ENCODE data around the gene RPL37. TPM values are rescaled to one million over a fixed set of nuclear protein-coding genes. Genes with fewer than 3 reads are reported as not detected.
"Not testable (repeated sequence)": the region's sequence is repeated elsewhere in the genome, so short reads cannot be mapped to it uniquely, and the experiment has no call there.

RPL37 gene
- total RNA-seq, 4 donors from 2014 or later, result 119 to 984 (median 276) TPM

DNA sequence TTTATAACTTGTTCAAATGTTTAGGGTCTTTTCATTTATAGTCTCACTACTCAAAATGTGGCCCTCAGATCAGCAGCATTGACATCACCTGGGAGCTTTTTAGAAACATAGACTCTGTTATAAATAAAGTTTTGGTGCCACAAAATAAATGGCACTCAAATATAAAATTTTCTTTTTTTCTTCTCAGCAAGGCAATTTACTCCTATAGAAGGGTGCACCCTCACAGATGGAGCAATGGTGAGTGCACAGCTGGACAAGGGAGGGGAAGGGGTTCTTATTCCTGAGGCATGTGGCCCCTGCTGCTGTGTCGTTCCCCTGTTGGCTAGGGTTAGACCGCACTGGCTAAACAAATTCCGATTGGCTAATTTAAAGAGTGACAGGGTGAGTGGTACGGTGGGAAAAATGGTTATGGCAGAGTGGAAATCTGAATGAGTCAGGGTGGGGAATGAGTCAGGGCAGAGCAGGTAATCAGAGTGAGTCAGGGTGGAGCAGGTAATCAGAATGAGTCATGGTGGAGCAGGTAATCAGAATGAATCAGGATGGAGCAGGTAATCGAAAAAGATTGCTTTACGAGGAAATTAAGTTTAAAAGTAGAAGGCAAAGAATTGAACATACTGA, 42.5 kb upstream of the RPL37 start:
- DNase-seq (ENCODE audit: extremely low spot score), result peak; percentile 57
- intact Hi-C loops (cut with DNase I), result loop anchor here (5.0 kb wide), 1 partner anchor 1300 kb away; no protein-coding TSS in a partner anchor
- no peak for TF ChIP-seq EP300 (IDR thresholded peaks at IDR 0.05)
- TF ChIP-seq POLR2AphosphoS5 (IDR thresholded peaks at IDR 0.05), result no peak
- TF ChIP-seq CTCF (IDR thresholded peaks at IDR 0.05), result no peak
- TF ChIP-seq POLR2A (IDR thresholded peaks at IDR 0.05; ENCODE audit: low read depth), result no peak
- H3K4me1 ChIP-seq, result no peaks in the 10 kb centered on the region
- H3K27me3 ChIP-seq, result no peaks in the 10 kb centered on the region
- H3K27ac ChIP-seq (replicated peaks in 1 of 4), result no peak overlapping the region
- 95% methylated on average over 6 of the region's 6 CpGs for WGBS
- no peak overlapping the region for H3K4me3 ChIP-seq
- H3K9me3 ChIP-seq, result no peaks in the 10 kb centered on the region
- H3K36me3 ChIP-seq, result no peaks in the 10 kb centered on the region

- no peaks in the 10 kb centered on the region for H3K9me3 ChIP-seq
- H3K27me3 ChIP-seq, result no peaks in the 10 kb centered on the region
- WGBS, result 78% methylated on average over 3 of the region's 3 CpGs
- H3K4me1 ChIP-seq, result no peaks in the 10 kb centered on the region
- DNase-seq (ENCODE audit: extremely low spot score), result no peak
- intact Hi-C loops (cut with DNase I), result loop anchor here (5.0 kb wide), 1 partner anchor 1299 kb away; no protein-coding TSS in a partner anchor
- H3K27ac ChIP-seq (replicated peaks in 1 of 4), result no peak overlapping the region
- no peak for TF ChIP-seq EP300 (IDR thresholded peaks at IDR 0.05)
- no peak for TF ChIP-seq POLR2AphosphoS5 (IDR thresholded peaks at IDR 0.05)
- TF ChIP-seq POLR2A (IDR thresholded peaks at IDR 0.05; ENCODE audit: low read depth), result no peak
- no peak for TF ChIP-seq CTCF (IDR thresholded peaks at IDR 0.05)
- H3K4me3 ChIP-seq, result no peak overlapping the region
- H3K36me3 ChIP-seq, result no peaks in the 10 kb centered on the region
Observed at GRCh38 chr5:40875958-40876357, 40.9 kb upstream of the RPL37 start.

DNA sequence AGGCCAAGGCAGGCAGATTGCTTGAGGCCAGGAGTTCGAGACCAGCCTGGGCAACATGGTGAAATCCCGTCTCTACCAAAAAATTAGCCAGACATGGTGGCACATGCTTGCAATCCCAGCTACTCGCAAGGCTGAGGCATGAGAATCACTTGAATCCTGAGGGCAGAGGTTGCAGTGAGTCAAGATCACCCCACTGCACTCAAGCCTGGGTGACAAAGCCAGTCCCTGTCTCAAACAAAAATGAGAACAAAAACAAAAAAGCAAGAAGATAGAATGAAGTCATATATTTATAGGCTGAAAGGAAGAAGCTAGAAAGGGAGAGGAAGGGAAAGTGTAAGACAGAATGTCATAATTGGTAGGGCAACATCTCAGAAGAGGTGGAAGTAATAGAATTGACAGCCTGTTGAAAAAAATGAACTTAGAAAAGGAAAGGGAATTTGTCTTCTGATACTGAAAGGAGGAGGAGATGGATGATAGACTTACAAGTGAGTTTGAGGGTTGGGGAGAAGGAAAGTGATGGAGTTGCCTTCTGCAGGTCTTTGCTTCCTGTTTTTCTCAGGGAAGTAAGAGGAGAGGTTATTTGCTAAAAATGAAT, 38.4 kb upstream of the RPL37 start:
- Histone ChIP-seq H3K27me3 (no peaks in the 10 kb centered on the region), H3K36me3 (no peaks in the 10 kb centered on the region), H3K9me3 (no peaks in the 10 kb centered on the region), H3K27ac (replicated peaks in 1 of 4) (no peak overlapping the region), H3K4me1 (no peaks in the 10 kb centered on the region), H3K4me3 (no peak overlapping the region)
- TF ChIP-seq CTCF (IDR thresholded peaks at IDR 0.05) (no peak), POLR2A (IDR thresholded peaks at IDR 0.05; ENCODE audit: low read depth) (no peak), POLR2AphosphoS5 (IDR thresholded peaks at IDR 0.05) (no peak), EP300 (IDR thresholded peaks at IDR 0.05) (no peak)
- intact Hi-C loops (cut with DNase I), result no loop called here
- 95% methylated on average over 3 of the region's 3 CpGs for WGBS
- peak; percentile 47 for DNase-seq (ENCODE audit: extremely low spot score)

- H3K36me3 ChIP-seq, result not testable (repeated sequence)
- 96% methylated on average over 6 of the region's 8 CpGs for WGBS
Observed at GRCh38 chr5:40872253-40872652, 37.2 kb upstream of the RPL37 start.

GRCh38 chr5:40871177-40871576, 36.2 kb upstream of the RPL37 start:
- H3K27me3 ChIP-seq, result no peaks in the 10 kb centered on the region
- 72% methylated on average over 4 of the region's 4 CpGs for WGBS
- H3K4me1 ChIP-seq, result no peaks in the 10 kb centered on the region
- TF ChIP-seq CTCF (IDR thresholded peaks at IDR 0.05) (no peak), POLR2AphosphoS5 (IDR thresholded peaks at IDR 0.05) (no peak), EP300 (IDR thresholded peaks at IDR 0.05) (no peak), POLR2A (IDR thresholded peaks at IDR 0.05; ENCODE audit: low read depth) (no peak)
- intact Hi-C loops (cut with DNase I), result no loop called here
- H3K4me3 ChIP-seq, result no peak overlapping the region
- H3K27ac ChIP-seq (replicated peaks in 1 of 4), result no peak overlapping the region
- no peaks in the 10 kb centered on the region for H3K9me3 ChIP-seq
- no peaks in the 10 kb centered on the region for H3K36me3 ChIP-seq
- peak; percentile 53 for DNase-seq (ENCODE audit: extremely low spot score)

More at GRCh38 chr5:40872253-40872652, 37.2 kb upstream of the RPL37 start:
- H3K27ac ChIP-seq (replicated peaks in 1 of 4); intact Hi-C loops (cut with DNase I); H3K4me3 ChIP-seq; H3K4me1 ChIP-seq; H3K9me3 ChIP-seq; H3K27me3 ChIP-seq: not testable (repeated sequence)
- DNase-seq (ENCODE audit: extremely low spot score), result peak; percentile 19
